Measurements from ENCODE around the gene PIK3C2B. TPM values are rescaled to one million over a fixed set of nuclear protein-coding genes. Genes with fewer than 3 reads are reported as not detected.

The PIK3C2B gene
- total RNA-seq, 4 donors from 2014 or later: 68.5 to 162 (median 134) TPM

DNA sequence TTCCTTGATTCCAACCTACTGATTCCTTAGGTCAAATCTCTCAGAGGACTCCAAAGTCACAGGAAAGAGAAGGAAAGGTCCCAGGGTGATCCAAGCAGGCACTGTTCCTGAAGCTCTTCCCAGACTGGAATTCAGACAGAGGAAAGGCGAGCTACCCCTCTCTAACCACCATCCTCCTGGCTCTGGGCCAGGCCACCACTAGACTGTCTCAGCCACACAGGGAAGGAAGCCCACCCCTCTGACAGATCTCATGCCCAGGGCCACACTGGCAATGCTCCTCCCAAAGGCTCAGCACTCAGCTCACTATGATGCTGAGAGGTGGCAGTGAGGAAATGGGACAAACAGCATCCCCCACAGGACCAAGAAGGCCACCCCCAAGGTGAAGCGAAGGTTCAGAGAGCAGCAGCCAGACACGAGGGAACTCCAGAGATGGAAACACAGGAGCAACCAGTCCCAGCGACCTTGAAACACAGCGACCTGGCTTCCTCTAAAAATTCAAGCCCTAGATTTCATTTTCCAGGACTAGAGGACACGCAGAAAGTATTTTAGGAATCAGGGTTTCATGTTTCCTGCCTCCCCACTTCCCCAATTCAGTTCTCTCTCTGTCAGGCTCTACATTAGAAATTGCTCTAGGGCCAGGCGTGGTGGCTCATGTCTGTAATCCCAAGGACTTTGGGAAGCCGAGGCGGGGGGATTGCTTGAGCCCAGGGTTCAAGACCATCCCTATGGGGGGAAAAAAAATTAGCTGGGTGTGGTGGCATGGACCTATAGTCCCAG lies 18.8 kb downstream of the PIK3C2B start:
- no peaks in the 10 kb centered on the region for H3K27me3 ChIP-seq
- H3K36me3 ChIP-seq: no peaks in the 10 kb centered on the region
- H3K9me3 ChIP-seq: no peaks in the 10 kb centered on the region
- TF ChIP-seq, protein P1, sequence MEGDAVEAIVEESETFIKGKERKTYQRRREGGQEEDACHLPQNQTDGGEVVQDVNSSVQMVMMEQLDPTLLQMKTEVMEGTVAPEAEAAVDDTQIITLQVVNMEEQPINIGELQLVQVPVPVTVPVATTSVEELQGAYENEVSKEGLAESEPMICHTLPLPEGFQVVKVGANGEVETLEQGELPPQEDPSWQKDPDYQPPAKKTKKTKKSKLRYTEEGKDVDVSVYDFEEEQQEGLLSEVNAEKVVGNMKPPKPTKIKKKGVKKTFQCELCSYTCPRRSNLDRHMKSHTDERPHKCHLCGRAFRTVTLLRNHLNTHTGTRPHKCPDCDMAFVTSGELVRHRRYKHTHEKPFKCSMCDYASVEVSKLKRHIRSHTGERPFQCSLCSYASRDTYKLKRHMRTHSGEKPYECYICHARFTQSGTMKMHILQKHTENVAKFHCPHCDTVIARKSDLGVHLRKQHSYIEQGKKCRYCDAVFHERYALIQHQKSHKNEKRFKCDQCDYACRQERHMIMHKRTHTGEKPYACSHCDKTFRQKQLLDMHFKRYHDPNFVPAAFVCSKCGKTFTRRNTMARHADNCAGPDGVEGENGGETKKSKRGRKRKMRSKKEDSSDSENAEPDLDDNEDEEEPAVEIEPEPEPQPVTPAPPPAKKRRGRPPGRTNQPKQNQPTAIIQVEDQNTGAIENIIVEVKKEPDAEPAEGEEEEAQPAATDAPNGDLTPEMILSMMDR (IDR thresholded peaks at IDR 0.05): no peak
- no peak for TF ChIP-seq POLR2A (IDR thresholded peaks at IDR 0.05)
- no peak overlapping the region for H3K4me3 ChIP-seq
- H3K27ac ChIP-seq: no peak overlapping the region
- H3K4me1 ChIP-seq: peaks cover 6 to 45% (median 18%) of the 10 kb centered on the region in 4 donors
- no peak for DNase-seq

DNA sequence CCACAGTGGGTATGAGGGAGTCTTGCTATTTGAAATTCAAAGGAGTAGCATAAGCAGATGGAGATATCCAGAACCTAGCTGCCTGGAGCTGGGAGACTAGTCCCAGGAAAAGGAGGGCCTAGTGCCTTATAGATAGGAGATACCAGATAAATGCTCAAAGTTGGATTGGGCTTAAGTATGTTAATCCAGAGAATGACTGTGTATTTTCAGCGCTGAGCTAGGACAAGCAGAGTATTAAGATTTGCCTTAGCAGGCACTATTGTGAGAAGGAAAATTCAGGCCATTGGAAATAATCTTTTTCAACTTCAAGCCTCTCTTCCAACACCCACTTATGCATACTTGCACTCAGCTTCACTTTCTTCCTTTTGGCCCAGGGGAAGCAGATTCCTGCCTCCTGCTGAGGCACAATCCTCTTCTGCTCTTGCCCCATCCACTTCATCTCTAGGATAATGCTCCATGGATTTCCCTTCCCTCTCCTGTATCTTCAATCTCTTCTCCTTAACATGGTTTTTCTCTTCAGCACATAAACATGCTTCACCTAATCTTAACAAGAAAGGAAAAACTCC lies 21.1 kb downstream of the PIK3C2B start:
- peak overlapping the region in 1 of 4 donors; percentile 75 for H3K27ac ChIP-seq
- no peaks in the 10 kb centered on the region for H3K9me3 ChIP-seq
- no peak for TF ChIP-seq POLR2A (IDR thresholded peaks at IDR 0.05)
- TF ChIP-seq, protein P1 (IDR thresholded peaks at IDR 0.05): no peak
- H3K36me3 ChIP-seq: peaks cover 0 to 13% (median 0%) of the 10 kb centered on the region in 3 donors
- peaks cover 0 to 21% (median 4%) of the 10 kb centered on the region in 4 donors for H3K4me1 ChIP-seq
- no peaks in the 10 kb centered on the region for H3K27me3 ChIP-seq
- no peak for DNase-seq
- H3K4me3 ChIP-seq: no peak overlapping the region

DNA sequence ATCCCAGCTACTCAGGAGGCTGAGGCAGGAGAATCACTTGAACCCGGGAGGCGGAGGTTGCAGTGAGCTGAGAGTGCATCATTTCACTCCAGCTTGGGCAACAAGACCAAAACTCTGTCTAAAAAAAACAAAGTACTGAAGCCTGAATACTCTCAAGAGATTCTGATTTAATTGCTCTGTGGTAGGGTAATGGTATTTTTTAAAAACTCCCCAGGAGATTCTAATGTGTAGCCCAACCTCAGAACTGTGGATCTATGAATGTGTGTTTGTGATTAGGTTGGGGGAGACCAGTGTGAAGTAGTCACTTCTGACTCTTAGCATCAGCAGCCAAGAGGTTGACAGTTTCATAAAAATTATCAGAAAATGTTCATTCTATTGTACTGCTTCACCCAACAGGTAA lies 21.9 kb downstream of the PIK3C2B start:
- Histone ChIP-seq H3K9me3 (no peaks in the 10 kb centered on the region), H3K27me3 (no peaks in the 10 kb centered on the region), H3K4me1 (peaks cover 0 to 13% (median 0%) of the 10 kb centered on the region in 4 donors), H3K4me3 (no peak overlapping the region), H3K36me3 (peaks cover 0 to 20% (median 0%) of the 10 kb centered on the region in 3 donors), H3K27ac (peak overlapping the region in 1 of 4 donors; percentile 75)
- no peak for DNase-seq
- TF ChIP-seq, protein P1 (IDR thresholded peaks at IDR 0.05): no peak
- no peak for TF ChIP-seq POLR2A (IDR thresholded peaks at IDR 0.05)

DNA sequence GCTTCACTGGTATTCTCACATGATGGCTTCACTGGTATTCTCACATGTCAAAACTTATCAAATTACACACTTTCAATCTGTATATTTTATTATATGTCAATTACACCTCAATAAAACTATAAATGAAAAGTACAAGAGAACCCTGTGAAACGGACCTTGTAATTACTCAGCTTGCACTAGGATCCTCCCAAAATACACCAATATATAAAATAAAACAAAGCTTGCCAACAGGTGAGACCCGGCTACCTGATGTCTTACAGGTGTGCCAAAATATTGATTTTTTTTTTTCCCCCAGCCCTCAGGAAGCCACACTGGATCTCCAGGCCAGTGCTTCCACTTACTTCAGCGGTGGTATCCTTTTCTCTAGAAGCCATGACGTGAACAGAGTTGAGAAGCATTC lies 22.9 kb downstream of the PIK3C2B start:
- peaks cover 0 to 4% (median 3%) of the 10 kb centered on the region in 4 donors for H3K4me1 ChIP-seq
- no peak for TF ChIP-seq POLR2A (IDR thresholded peaks at IDR 0.05)
- TF ChIP-seq, protein P1 (IDR thresholded peaks at IDR 0.05): no peak
- no peaks in the 10 kb centered on the region for H3K9me3 ChIP-seq
- peak overlapping the region in 1 of 4 donors; percentile 75 for H3K27ac ChIP-seq
- no peak overlapping the region for H3K4me3 ChIP-seq
- H3K27me3 ChIP-seq: no peaks in the 10 kb centered on the region
- peaks cover 0 to 26% (median 0%) of the 10 kb centered on the region in 3 donors for H3K36me3 ChIP-seq
- no peak for DNase-seq

DNA sequence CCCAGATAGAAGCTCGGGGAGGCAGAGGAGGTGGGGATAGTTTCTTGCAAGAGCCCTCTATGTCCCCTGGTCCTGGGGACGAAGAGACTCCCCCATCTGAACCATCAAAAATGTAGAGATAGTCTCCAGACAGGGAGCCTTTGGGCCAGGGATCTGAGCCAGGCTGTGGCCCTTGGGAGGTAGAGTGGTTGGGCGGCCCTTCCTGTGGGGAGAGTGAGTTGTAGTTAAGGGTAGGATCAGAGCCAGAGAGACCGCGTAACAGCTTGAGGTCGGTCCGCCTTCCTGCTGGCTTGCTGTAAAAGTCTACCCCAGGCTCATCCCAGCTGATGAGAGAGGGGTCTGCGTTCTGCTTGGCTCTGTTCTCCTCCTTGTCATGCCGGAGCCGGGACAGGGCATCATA lies 25.3 kb downstream of the PIK3C2B start:
- H3K36me3 ChIP-seq: peaks cover 0 to 49% (median 0%) of the 10 kb centered on the region in 3 donors
- TF ChIP-seq, protein P1 (IDR thresholded peaks at IDR 0.05): no peak
- TF ChIP-seq POLR2A (IDR thresholded peaks at IDR 0.05): no peak
- H3K4me3 ChIP-seq: no peak overlapping the region
- H3K9me3 ChIP-seq: no peaks in the 10 kb centered on the region
- peaks cover 0 to 15% (median 11%) of the 10 kb centered on the region in 4 donors for H3K4me1 ChIP-seq
- DNase-seq: no peak
- no peaks in the 10 kb centered on the region for H3K27me3 ChIP-seq
- H3K27ac ChIP-seq: peak overlapping the region in 1 of 4 donors; percentile 2

Data from Peyer's patch (tissue), 4 donors.